ENCODE results near the gene PPM1L. TPM values are rescaled to one million over a fixed set of nuclear protein-coding genes. Genes with fewer than 3 reads are reported as not detected.

Gene PPM1L
- total RNA-seq, 2 donors from 2014 or later: 23.8 to 47.4 TPM

- H3K27me3 ChIP-seq: no peaks in the 10 kb centered on the region
- TF ChIP-seq CTCF (IDR thresholded peaks at IDR 0.05): no peak
- no peak overlapping the region for H3K27ac ChIP-seq
- no peak for DNase-seq (ENCODE audit: low spot score)
- H3K4me1 ChIP-seq: no peaks in the 10 kb centered on the region
- H3K36me3 ChIP-seq: no peaks in the 10 kb centered on the region
- H3K4me3 ChIP-seq: no peak overlapping the region
- H3K9me3 ChIP-seq: no peaks in the 10 kb centered on the region
Observed at GRCh38 chr3:161042023-161042501, 286.0 kb downstream of the PPM1L start.

GRCh38 chr3:161043336-161044035, 287.5 kb downstream of the PPM1L start:
- DNase-seq (ENCODE audit: low spot score): no peak
- Histone ChIP-seq H3K4me1 (no peaks in the 10 kb centered on the region), H3K27ac (no peak overlapping the region), H3K9me3 (no peaks in the 10 kb centered on the region), H3K36me3 (no peaks in the 10 kb centered on the region), H3K27me3 (no peaks in the 10 kb centered on the region), H3K4me3 (no peak overlapping the region)
- TF ChIP-seq CTCF (IDR thresholded peaks at IDR 0.05): no peak

GRCh38 chr3:161049683-161050248, 293.7 kb downstream of the PPM1L start:
- no peaks in the 10 kb centered on the region for H3K36me3 ChIP-seq
- no peaks in the 10 kb centered on the region for H3K27me3 ChIP-seq
- DNase-seq (ENCODE audit: low spot score): no peak
- H3K4me3 ChIP-seq: no peak overlapping the region
- no peak for TF ChIP-seq CTCF (IDR thresholded peaks at IDR 0.05)
- H3K4me1 ChIP-seq: no peaks in the 10 kb centered on the region
- H3K27ac ChIP-seq: no peak overlapping the region
- H3K9me3 ChIP-seq: no peaks in the 10 kb centered on the region

- DNase-seq (ENCODE audit: low spot score): no peak
- H3K4me1 ChIP-seq: no peaks in the 10 kb centered on the region
- TF ChIP-seq CTCF (IDR thresholded peaks at IDR 0.05): no peak
- no peak overlapping the region for H3K27ac ChIP-seq
- no peak overlapping the region for H3K4me3 ChIP-seq
- no peaks in the 10 kb centered on the region for H3K36me3 ChIP-seq
- no peaks in the 10 kb centered on the region for H3K27me3 ChIP-seq
- no peaks in the 10 kb centered on the region for H3K9me3 ChIP-seq
Observed at GRCh38 chr3:161050935-161051334, 294.9 kb downstream of the PPM1L start.

GRCh38 chr3:161051856-161052255, 295.8 kb downstream of the PPM1L start:
- TF ChIP-seq CTCF (IDR thresholded peaks at IDR 0.05): no peak
- Histone ChIP-seq H3K4me3 (no peak overlapping the region), H3K27me3 (no peaks in the 10 kb centered on the region), H3K4me1 (no peaks in the 10 kb centered on the region), H3K36me3 (no peaks in the 10 kb centered on the region), H3K9me3 (no peaks in the 10 kb centered on the region), H3K27ac (no peak overlapping the region)
- DNase-seq (ENCODE audit: low spot score): no peak

Data from right atrium auricular region (tissue), 2 donors.